Epithelial cell of esophagus (primary cell): ENCODE results near the gene LRRC14B.

ENCODE experiments used
- DNase-seq: peaks from one replicate; pipeline ENCODE4 v3.0.0; 2010; ENCODE audit warnings: low read depth
- H3K4me3 ChIP-seq: 2 replicates; pipeline ENCODE4 v1.5.1; 2011; ENCODE audit warnings: mild to moderate bottlenecking, low read length, control low read depth
- CTCF ChIP-seq: IDR thresholded peaks from 2 replicates; pipeline ENCODE4 v1.5.1; 2011; ENCODE audit warnings: low read depth, mild to moderate bottlenecking, low read length, control low read depth, inconsistent platforms; ENCODE audit not compliant: insufficient read depth; ENCODE audit errors: missing control alignments

Gene LRRC14B

GRCh38 chr5:182126-182525 is 9.2 kb upstream of the LRRC14B start:
- DNase-seq = no peak
- TF ChIP-seq CTCF = no peak
- no peak overlapping the region for H3K4me3 ChIP-seq

- no peak for DNase-seq
- no peak for TF ChIP-seq CTCF
- no peak overlapping the region for H3K4me3 ChIP-seq
Measured at GRCh38 chr5:184471-184870, 6.8 kb upstream of the LRRC14B start.

- no peak for TF ChIP-seq CTCF
- no peak overlapping the region for H3K4me3 ChIP-seq
- DNase-seq = no peak
Measured at GRCh38 chr5:185095-186070, 5.9 kb upstream of the LRRC14B start.

GRCh38 chr5:186091-187041 is 4.9 kb upstream of the LRRC14B start:
- no peak for DNase-seq
- no peak overlapping the region for H3K4me3 ChIP-seq
- TF ChIP-seq CTCF = no peak

GRCh38 chr5:187042-187431 is 4.3 kb upstream of the LRRC14B start:
- H3K4me3 ChIP-seq = no peak overlapping the region
- DNase-seq = no peak
- TF ChIP-seq CTCF = no peak

- TF ChIP-seq CTCF = no peak
- DNase-seq = no peak
- no peak overlapping the region for H3K4me3 ChIP-seq
Measured at GRCh38 chr5:187617-188451, 3.5 kb upstream of the LRRC14B start.
